NOMO-1 treated with dmso at 0.1 percent for 144 hours (cell line): Measurements from ENCODE around the gene BDKRB2.
A peak's percentile ranks its signal among the peaks of the same experiment; 100 is the strongest.

Experiments
- DNase-seq: peaks from one replicate; lab custom pipeline; 2025; ENCODE audit not compliant: unreplicated experiment; lab: John Stamatoyannopoulos, UW

Gene BDKRB2

DNA sequence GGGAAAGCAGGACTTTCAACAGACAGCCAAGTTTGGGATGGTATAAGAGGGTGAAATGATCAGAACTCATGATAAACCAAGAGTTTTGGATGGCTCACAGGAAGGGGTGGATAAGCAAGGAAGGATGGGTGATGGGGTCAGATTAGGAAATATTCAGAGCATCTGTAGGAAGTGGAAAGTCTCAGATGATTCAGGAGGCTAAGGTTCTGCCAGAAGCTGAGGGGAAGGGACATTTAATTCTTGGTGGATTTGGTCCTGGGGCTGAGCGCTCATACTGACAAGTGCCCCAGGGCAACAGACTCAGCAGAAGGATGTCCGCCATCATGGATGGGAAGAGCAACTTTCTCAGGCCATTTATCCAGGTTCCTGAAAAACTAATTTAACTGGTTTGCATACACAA, 28.4 kb upstream of the BDKRB2 start:
- DNase-seq: no peak

DNA sequence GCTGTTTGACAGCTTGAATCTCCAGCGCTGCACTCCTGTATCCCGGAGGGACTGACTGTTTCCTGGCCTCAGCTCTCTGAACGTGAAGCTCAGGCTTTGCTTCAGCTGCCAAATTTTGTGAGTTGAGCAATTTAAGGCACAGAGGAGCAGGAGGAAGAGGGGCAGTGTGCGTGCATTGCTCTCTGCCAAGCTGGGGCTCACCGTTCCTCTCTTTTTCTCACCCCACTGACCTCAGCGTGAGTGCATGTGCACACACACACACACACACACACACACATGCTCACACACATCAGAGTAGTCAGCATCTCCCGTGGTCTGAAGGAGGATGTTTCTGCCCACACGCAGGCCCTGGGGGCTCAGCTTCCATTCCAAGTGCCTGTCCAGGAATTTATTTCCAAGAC, 27.8 kb upstream of the BDKRB2 start:
- no peak for DNase-seq

DNA sequence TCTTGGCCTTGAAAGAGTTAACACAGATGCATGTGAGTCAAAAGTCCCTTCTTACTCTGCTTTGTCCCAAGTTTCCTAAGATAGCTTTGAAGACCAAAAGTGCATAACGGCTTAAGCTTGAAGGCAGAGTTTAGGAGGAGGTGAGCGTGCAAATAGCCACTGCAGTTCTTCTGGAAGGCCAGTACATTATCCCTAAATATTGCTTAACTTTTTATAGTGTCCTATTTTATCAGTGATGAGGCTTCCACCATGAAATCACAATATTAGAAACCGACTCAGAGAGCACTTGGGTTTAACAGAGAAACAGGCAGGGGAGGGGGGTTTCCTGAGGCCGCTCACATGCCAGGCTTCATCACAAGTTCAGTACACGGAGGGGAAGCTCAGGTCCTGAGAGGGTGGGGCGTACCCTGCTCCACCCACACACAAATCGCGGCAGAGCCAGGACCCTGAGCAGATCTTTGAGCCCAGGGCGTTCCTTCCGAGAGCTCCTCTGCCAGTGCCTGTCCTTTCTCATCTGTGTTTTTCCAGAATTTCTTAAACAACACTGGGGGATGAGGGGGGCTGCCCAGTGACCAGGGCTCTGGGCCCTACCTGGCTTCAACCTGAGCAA, 26.8 kb upstream of the BDKRB2 start:
- no peak for DNase-seq

DNA sequence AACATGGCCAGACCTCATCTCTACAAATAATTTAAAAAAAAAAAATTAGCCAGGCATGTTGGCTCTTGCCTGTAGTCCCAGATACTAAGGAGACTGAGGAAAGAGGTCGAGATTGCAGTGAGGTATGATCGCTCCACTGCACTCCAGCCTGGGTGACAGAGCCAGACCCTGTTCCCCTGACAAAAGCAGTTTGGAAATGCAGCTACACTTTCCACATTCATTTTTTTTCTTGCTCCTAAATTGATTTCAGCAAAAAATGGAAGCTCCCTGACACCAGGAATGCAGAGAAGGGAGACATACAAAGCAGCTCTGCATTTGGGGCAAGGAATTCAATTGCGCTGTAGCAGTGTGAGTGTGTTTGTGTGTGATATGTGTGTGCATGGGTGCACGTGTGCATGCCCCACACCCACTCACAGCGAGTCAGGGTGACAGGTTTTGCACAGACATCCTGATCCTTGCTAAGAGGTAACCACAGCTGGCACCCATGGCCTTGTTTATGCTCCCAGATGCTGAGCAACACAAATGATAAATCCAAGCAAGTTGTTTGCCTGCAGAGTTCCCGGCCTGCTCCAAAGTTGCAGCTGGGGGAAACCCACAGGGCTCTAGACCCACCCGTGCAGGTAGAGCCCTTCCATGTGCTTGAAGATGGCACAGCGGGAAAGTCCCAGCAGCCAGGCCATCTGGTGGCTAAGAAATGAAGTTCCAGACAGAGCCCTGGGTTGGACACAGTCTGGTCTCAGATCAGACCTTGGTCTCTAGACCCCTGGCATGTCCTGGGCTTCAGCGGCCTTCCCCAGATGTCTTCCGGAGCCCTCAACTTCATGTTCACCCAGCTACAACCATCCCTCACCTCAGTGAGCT, 25.9 kb upstream of the BDKRB2 start:
- DNase-seq: no peak

DNA sequence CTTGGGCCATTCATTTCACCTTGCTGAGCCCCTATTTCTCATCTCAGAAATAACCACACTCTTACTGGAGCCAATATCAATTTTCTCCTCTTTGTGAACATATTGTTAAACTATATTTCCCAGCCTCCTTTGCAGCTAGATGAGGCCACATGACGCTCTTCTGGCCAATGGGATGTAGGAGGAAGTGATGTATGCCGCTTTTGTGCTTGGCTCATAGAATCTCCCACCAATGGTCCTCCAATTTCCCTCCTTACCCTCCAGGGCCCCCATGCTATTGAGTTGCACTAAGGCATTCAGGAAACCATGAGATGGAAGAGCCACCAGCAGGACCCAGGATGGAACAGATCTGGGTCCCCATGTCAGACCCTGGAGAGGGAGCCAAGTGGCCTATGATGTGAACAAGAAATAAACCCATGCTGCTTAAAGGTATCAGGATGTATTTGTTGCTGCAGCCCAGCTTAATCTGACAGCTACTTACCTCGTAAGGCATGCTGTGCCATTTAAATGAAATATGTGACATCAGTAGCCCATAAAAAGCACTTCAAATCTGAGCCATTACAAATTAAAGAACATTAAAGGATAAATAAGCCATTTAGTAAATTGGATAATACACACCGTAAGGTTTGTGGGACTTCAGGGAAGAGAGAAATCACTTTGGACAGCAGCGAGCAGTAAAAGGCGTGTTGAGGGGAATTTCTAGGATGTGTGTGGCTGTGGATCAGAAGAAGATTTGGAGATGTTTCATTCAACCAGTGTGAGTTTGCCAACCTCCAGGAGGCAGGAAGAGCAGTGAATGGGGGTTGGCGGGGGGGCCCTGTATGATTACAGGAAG, 24.4 kb upstream of the BDKRB2 start:
- DNase-seq: no peak

DNA sequence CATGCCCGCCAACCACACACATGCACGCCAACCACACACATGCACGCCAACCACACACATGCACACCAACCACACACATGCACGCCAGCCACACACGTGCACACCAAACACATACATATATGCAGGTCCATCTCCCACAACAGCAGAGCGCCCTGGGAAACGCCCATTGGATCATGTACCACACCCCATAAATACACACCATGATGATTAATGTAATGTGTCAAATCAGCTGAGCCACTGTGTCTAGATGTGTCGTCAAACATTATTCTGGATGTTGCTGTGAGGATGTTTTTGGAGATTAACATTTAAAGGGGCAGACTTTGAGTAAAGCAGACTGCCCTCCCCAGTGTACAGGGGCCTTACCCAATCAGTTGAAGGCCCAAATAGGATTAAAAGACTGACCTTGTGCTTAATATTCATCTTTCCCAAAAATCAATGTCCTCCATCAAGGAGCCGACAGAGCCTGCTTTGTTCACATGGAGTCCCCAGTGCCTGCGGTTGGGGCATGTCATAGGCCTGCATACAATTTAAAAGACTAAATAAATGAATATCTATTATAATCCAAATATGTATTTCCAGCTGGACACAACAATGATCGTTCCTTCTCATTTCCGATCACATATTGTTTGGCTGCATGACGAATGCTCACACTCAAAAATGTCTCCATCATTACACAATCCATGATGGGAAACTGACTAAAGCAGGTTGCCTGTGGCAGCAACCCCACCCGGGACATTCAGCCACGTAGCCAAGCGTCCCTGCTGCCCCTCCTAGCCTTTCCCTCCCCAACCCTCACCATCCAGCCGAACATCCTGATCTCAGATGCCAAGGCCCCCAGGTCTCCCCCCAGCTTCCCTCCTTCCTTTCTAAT, 23.2 kb upstream of the BDKRB2 start:
- DNase-seq: no peak

DNA sequence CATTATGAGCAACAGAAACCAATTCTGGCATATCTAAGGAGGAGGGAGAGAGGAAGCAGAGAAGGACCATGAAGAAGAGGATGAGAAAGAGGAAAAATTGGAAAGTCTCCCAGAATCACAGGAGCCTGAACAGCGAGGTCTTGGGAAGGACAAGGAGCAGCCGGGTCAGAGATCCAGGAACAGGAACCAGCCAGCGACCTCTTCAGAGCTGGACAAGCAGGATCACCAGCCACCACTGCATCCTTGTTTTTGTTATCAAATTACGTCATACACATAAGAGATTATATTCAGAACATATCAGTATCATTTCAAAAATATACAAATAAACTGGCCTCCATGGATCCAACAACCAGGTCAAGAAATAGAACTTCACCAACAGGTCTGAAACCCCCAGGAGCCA, 22.1 kb upstream of the BDKRB2 start:
- no peak for DNase-seq

DNA sequence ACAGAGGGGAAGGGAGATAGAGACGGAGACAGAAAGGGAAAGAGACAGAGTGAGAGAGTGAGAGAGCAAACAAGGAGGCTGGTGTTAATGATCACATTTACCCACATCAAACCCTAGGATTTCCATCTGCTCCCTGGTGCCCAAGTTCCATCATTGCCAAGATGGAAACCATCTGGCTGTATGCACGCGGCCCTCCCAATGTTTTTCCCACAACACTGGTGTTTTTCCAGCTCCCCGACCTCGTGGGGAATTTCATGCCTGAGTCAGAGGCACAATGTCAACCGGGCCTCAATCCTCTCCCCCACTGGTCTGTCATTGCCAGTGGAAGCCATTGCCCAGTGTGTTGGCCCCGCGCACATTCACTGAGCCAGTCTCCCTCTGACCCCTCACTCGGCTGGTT, 19.9 kb upstream of the BDKRB2 start:
- no peak for DNase-seq

DNA sequence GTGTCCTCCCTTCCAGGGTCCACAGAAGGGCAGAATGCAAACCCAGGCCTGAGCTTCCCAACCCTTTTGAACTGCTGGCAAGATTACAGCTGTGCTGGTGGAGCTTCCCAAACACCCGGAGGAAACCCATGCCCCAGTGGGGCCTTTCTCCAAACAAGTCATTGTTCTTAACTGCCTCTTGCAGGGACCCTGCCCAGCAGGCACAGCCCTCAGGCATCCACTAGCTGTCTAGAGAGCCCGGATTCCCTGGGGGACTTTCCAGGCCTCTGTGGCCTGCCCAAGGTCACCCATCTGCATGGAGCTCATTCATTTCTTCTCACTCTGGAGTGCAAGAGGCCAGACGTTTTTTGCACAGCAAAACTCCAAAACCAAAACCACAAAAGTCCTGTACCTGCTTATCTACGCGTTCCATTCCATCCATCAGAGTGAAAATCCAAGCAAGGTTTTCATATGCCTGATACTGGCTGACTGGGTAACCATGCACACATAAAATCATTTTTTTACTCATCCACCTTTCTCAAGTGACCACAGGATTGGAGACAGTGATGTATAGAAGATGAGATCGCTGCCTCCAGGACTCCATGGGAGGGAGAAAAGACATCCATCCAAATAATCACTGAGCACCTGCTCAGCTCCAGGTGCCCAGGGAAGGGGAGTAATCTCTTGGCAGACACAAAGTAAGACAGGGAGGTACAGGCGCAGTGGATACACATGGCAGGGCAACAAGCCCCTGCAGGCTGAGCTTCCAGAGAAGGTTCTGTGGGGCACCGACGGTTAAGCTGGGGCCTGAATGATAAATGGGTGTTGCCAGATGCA, 17.2 kb upstream of the BDKRB2 start:
- no peak for DNase-seq

DNA sequence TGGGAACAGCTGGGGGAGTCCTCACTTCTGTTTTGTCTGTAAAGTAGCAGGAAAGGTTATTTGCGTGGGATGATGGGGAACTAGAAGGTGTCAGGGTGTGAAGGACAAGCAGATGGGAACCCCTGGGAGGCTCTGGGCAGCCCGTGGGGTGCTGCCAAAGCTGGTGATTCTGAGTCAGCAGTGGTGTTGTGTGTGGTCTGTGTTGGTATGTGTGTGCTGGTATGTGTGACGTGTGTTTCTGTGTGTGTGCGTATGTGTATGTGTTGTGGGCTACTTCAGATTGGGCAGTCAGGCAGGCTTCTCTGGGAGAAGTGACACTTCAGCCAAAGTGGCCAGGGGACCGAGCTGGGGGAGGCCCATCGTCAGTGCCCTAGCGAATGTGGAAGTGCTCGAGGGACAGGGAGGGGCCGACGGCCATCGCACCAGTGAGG, 15.3 kb upstream of the BDKRB2 start:
- DNase-seq: no peak

DNA sequence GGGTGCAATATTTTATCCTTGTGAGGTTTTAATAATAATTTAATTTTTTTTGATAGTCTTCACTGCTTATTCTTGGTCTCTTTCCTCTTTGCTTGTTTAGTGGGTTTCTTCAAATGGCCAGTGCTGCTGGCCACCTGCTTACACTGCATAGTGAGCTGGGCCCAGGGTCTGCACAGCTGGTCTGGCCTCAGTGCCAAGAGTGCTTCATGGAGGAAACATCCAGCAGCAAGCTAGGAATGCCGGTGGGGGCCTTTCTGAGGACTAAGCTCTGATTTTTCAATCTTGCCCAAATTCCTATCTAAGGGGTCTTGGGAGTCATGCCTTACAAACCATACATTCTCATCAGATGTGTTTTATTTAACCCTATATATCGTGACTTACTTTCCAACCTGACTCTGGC, 13.3 kb upstream of the BDKRB2 start:
- DNase-seq: no peak

DNA sequence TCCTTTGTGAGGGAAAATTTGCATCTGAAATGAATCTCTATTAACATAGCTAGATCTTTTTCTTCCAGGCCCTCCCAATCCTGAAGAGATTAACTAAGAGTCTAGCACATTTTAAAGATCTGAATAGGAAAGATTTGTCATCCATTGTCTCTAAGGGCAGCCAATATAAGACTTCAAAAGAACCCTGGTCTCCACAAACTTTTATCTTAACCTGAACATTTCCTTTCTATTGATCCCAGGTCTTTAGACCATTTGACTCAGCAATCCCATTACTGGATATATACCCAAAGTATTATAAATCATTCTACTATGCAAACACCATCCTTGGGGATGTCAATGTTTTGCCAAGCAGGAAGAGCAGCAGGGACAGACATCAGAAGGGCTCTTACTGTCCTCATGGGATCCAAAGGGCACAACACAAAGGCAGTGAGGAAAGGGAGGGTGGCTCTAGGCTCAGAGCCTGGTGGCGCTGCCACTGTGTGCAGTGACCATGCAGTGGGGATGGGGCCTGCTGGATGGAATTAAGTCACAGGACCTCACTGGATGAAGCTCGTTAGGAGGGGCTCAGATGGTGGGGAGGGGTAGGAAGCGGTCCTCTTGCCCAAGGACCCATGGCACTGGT, 12.7 kb upstream of the BDKRB2 start:
- no peak for DNase-seq

DNA sequence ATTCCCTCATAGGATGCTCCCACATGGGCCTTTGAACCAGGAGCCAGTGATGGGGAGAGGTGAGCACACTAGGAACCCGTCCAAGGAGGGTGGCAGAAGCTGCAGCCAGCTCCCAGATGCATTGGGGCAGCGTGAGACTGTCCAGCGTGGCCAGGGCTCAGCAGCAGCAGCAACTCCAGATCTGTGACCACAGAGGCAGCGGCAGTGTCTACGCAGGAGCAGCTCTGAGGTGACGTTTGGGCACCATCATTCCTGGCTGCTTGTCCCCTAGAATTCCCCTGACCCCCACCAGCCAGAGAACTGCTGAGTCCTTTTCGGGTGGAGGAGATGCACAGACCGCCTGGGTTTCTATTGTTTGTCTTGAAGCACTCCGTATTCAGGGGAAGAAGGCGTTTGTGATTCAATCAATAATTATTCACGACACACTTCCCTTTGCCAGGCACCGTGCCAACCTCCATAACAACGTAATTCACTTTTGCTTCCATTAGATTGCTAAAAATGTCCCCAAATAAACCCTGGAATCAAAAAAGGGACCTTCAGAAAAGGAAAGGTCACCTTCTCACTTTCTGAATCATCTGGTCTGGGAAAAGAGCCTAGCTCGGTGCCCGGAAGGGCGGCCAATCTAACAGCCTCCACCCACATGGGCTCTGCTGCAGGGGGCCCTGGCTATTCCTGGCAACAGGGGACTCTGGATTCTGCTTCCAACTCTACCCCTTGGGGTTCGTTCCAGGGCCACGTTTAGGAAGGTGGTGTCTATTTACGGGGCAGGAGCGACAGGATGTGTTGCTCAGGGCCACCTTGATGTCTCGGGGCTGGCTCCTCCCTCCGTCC, 11.4 kb upstream of the BDKRB2 start:
- no peak for DNase-seq

DNA sequence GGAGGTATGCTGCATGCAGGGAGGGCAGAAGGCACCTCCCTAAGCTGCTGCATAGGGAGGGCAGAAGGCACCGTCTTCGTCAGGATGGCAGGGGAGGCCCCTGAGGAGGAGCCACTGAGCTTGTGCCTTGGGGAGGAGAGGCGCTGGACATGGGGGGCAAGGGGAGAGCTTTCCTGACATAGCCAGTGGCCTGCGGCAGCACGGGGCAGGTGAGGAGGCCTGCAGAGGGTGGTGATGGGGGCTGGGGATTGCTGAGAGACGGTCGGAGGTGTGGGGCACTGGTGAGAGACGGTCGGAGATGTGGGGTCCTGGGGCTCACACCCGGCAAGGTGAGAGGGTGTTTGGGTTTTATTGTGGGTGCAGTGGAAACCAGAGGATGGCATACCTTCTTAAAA, 10.4 kb upstream of the BDKRB2 start:
- DNase-seq: no peak

DNA sequence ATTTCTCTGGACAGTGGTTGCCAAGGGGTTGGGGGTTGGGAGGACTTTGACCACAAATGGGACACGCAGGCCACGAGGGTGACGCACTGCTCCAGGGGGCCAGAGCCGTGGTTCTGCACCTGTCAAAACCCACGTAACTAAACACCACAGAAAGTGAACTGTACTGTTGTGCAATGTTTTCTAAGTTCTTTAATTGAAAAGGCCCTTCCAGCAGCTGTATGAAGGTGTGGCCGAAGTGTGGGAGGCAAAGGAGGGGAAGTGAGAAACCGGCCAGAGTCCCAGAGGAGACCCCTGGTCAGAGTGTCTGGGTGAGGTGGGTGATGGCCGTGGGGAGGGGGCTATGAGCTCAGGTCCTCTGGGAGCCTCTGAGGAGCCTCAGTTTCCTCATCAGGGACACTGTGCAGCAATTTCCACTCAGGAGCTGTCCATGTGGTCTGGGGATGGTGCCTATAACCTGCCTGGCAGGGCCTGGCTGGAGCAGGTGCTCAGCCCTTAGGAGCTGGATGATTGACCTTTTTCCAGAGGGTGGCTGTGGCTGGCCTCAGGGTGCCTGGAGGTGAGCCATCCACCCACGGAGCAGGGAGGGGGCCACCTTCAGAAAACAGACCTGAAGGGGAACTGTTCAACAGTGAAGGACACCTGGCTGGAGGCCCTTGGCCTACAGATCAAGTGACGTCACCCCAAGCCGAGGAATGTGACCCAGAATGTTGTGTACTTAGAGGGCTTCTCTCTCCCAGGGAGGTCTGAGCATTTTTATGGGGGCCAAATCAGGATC, 9.8 kb upstream of the BDKRB2 start:
- DNase-seq: peak; percentile 10

DNA sequence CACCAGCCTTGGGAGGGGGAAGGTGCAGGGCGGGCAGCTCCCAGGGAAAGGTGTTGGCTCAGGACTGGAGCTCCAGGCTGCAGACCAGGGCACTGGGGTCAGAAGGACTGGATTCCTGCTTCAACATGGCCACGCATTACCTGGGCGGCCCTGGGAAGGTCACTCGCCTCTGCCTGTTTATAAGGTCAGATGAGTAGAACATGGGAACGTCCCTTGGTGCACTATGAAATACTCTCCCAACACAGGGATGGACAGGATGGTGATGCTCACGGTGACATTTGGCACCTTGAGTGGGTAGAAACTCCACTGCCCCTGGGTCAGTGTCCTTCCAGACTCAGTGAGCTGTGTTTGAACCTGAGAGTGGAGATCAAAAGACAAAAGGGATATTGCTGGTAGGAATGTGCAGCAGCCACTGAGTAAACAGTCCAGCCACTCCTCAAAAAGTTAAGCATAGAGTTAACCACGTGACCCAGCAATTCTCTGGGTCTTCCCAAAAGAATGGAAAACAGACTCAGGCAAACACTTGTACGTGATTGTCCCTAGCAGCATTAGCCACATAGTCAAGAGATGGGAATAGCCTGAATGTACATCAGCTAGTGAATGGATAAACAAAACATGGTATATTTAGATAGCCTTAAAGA, 9.1 kb upstream of the BDKRB2 start:
- DNase-seq: no peak

DNA sequence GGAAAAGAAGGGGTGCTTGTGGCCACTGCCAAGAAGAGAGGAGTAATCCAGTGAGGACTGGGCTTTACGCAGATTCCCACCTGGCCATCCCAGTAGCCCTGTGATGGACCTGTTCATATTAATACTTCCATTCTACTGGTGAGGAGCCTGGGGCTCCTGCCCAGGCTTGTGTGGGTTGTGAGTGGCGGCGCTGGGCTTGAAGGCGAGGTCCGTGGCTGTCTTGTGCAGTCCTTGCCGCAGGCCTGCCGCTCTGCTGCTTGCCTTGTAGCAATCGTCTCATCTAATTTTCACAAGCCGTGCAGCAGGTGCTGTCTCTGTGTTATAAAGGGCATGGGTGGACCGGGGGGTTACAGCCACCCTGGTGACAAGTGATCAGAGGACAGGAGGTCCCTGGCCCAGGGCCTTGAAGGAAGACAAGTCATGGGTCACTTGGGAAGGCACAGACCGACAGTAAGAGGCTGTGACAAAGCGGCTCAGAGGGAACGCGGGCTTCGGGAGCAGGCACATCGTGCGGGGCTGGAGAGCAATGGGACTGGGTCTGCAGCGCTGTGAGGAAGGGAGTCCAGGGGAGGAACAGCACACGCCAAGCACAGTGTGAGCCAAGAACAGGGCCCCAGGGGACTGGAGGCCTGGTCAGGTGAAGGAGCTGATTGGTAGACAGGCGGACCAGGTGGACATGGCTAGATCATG, 7.3 kb upstream of the BDKRB2 start:
- no peak for DNase-seq
